Measurements from ENCODE around the gene ACRBP.

The ACRBP gene

DNA sequence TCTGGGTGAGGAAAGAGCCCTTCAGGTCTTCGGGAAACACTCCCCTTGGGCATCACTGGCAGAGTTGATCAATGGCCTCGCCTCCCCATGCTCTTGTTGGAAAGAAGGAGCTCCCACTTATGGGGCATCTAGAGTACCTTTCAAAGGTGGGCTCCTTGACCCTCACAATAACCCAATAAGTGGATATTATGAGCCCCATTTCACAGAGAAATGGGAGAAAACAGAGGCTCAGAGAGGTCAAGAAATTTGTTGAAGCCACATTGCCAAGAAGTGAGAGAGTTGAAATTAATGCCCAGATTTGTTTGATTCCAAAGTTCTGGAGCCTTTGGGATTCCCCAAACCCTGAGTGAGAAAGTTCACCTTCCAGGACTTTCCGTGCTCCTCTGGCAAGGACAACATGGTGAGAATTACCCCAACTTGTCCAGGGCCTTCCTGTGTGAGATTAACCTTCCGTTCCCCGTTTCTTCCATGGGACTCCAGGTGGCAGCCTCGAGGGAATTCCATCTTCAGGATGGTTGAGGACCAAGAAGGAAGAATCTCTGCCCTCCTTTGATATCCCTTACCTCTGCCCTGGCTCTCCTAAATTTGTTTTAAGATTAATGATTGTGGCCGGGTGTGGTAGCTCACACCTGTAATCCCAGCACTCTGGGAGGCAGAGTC lies 32.6 kb downstream of the ACRBP start:
- TF ChIP-seq, protein P1, sequence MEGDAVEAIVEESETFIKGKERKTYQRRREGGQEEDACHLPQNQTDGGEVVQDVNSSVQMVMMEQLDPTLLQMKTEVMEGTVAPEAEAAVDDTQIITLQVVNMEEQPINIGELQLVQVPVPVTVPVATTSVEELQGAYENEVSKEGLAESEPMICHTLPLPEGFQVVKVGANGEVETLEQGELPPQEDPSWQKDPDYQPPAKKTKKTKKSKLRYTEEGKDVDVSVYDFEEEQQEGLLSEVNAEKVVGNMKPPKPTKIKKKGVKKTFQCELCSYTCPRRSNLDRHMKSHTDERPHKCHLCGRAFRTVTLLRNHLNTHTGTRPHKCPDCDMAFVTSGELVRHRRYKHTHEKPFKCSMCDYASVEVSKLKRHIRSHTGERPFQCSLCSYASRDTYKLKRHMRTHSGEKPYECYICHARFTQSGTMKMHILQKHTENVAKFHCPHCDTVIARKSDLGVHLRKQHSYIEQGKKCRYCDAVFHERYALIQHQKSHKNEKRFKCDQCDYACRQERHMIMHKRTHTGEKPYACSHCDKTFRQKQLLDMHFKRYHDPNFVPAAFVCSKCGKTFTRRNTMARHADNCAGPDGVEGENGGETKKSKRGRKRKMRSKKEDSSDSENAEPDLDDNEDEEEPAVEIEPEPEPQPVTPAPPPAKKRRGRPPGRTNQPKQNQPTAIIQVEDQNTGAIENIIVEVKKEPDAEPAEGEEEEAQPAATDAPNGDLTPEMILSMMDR (conservative IDR thresholded peaks at IDR 0.05) = no peak; the same call in 1 of the 2 replicates
- no peak for TF ChIP-seq ZFX (IDR thresholded peaks at IDR 0.05)
- H3K27ac ChIP-seq = peak overlapping the region; percentile 35

DNA sequence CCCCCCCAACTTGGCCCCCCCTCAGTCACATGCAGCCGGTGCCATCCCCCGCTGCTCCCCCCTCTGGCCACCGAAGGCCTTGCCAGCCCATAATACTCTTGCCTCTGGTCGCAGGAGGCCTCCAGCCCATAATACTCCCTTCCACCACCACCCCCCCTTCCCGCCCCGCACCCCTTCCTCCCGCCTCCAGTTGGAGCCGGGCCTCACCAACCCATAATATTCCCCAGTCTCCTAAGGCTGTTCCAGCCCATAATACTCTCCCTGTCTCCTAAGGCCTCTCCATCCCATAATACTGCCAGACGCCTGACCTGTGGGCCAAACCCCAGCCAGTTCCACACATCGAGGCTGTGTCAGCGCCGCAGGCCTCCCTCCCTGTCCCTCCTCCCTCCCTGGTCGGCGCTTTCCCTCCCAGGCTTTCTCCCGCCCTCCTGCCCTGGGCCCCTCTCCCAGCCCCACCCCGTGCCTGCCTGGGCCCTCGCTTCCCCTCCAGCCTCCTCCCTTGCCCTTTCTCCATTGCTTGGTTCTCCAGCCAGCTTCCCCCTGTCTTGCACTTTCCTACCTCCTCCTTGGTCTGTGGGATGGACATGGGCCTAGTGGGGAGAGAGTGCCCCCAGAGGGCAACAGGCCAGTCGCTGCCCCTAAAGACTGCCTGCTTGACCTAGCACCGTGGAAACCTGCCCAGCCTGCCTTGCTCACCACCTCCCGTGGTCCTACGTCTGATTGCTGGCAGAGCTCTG lies 33.3 kb downstream of the ACRBP start:
- H3K27ac ChIP-seq = peak overlapping the region; percentile 35
- TF ChIP-seq, protein P1 (conservative IDR thresholded peaks at IDR 0.05) = no peak
- peak; percentile 27; the same call in 1 of the 2 replicates for TF ChIP-seq ZFX (IDR thresholded peaks at IDR 0.05)

DNA sequence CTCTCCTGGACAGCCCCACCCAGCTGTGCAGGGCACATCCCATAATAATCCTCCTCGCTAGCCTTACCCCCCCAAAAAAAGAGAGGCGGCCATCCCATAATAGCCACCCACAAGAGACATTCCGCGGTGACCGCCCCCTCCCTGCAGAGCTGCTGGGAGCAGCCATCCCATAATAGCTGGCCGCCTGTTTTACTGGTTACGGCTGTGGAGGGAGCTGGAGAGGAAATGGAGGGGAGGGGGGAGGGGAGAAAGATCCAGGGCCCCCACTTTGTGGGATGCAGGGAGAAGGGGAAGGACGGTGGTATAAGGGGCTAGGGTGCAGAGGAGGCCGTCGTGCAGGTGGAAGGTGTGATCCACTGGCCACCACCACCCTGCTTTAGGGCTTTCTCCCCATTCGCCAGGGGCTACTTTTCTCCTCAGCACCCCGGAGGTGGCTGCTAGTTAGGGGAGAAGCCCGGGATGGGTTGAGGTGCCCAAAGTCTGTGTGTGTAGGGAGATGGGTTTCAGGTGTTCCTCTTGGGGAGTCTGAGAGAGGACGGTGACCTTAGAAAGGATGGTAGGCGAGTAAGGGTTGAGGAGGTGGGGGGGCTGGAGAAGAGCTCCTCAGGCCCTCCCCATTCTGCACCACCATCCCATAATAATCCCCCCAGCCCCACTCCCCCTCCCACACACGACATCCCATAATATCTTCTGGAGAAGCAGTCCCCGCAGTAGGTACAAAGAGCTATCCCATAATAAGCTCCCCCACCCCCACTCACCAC lies 34.0 kb downstream of the ACRBP start:
- peak overlapping the region; percentile 52 for H3K27ac ChIP-seq
- TF ChIP-seq ZFX (IDR thresholded peaks at IDR 0.05) = no peak
- TF ChIP-seq, protein P1 (conservative IDR thresholded peaks at IDR 0.05) = no peak

DNA sequence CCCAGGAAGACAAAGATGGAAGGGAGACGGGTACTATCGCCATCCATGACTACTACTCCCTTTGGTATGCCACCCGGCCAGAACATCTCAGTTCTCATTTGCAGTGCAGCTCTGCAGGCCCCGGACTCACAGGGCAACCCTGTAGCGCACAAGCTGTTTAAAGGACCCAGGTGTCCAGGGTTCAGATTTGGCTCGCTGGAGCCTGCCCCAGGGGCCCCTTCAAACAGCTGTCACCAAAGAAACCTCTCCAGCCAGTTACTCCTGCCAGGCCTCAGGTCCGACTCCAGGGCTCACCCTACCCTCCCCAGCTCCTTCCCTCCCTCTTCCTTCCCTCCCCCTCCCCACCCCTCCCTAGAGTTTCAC lies 34.6 kb downstream of the ACRBP start:
- no peak for TF ChIP-seq ZFX (IDR thresholded peaks at IDR 0.05)
- TF ChIP-seq, protein P1 (conservative IDR thresholded peaks at IDR 0.05) = no peak
- peak overlapping the region; percentile 52 for H3K27ac ChIP-seq

DNA sequence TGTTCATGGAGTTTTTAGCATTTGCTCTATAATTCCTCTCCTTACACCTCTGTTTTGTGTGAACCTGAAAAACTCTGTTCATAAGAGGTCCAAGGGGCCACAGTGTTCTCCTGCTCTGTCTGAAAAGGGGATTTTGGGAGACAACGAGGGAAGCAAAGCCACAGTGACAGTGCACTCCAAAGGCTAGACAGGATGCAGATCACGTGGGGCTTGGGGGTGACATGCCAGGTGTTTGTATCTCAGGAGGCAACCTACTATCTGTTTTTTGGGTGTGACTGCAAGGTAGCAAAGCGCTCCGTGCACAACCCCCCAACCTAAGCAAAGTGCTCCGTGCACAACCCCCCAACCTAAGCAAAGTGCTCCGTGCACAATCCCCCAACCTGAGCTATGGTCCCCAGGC lies 35.0 kb downstream of the ACRBP start:
- TF ChIP-seq ZFX (IDR thresholded peaks at IDR 0.05) = no peak
- TF ChIP-seq, protein P1 (conservative IDR thresholded peaks at IDR 0.05) = no peak
- no peak overlapping the region for H3K27ac ChIP-seq

DNA sequence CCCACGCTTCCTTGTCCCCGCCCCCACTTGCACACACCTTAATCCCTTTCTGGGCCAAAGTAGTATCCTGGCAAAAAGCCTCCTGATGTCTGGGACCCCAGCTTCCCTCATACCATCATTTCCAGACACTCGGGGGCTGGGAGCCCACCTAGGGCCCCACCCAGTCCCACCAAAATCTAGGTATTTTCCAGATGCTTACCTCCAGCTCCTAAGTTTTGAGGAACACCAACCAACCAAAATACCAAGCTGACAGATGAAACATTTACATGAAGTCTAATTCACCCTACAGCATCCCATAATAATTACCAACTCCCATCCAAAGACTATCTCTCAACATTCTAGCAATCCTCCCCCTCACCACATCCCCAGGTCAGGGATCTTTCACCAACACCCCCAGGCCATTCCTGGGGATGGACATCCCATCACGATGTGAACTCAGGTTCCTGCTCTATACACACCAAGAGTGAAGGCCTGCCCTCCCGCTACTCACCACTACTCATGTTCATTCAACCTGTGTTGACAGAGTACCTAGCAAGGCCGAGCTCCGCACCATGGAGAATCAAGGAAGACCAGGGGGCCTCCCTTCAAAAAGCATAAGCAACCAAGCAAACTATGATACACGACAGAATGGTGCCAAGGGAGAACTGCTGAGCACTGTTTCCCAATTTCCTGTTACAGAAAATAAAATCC lies 38.5 kb downstream of the ACRBP start:
- TF ChIP-seq, protein P1 (conservative IDR thresholded peaks at IDR 0.05) = no peak
- TF ChIP-seq ZFX (IDR thresholded peaks at IDR 0.05) = no peak
- peak overlapping the region; percentile 25 for H3K27ac ChIP-seq

Data from C4-2B (cell line).